Astrocyte (in vitro differentiated cells and primary cell): ENCODE data around the gene RNF150. TPM values are rescaled to one million over a fixed set of nuclear protein-coding genes. Genes with fewer than 3 reads are reported as not detected.
"Not testable (repeated sequence)": the region's sequence is repeated elsewhere in the genome, so short reads cannot be mapped to it uniquely, and the experiment has no call there.

ENCODE experiments used
- DNase-seq: peaks from one replicate; pipeline ENCODE4 v3.0.0-alpha.2; 2010; ENCODE audit warnings: low read depth
- FAIRE-seq: peaks from 2 replicates; lab custom pipeline; 2011; peaks lifted over from hg19 to GRCh38; lab: Jason Lieb, UNC
- H2AFZ ChIP-seq: 2 replicates; pipeline ENCODE4 v1.6.0; 2012; ENCODE audit warnings: low read depth, low read length, inconsistent platforms
- H3K27ac ChIP-seq: 2 replicates; pipeline ENCODE4 v1.5.1; 2011; ENCODE audit warnings: low read depth, low read length, inconsistent platforms
- H3K27me3 ChIP-seq: 2 replicates; pipeline ENCODE4 v1.6.0; 2011; ENCODE audit warnings: low read length, inconsistent platforms; ENCODE audit not compliant: insufficient read depth
- H3K36me3 ChIP-seq: 2 replicates; pipeline ENCODE4 v1.5.1; 2011; ENCODE audit warnings: low read length, inconsistent platforms; ENCODE audit not compliant: insufficient read depth
- H3K4me1 ChIP-seq: 2 replicates; pipeline ENCODE4 v1.5.1; 2011; ENCODE audit warnings: low read length, inconsistent platforms; ENCODE audit not compliant: insufficient read depth
- H3K4me2 ChIP-seq: 2 replicates; pipeline ENCODE4 v1.6.0; 2012; ENCODE audit warnings: low read length, inconsistent platforms
- H3K4me3 ChIP-seq: 2 replicates; pipeline ENCODE4 v1.5.1; 2011; ENCODE audit warnings: low read depth, mild to moderate bottlenecking, low read length, inconsistent platforms; ENCODE audit not compliant: insufficient read depth
- H3K79me2 ChIP-seq: 2 replicates; pipeline ENCODE4 v1.6.0; 2012; ENCODE audit warnings: mild to moderate bottlenecking, low read length, inconsistent platforms; ENCODE audit not compliant: insufficient read depth
- H3K9ac ChIP-seq: 2 replicates; pipeline ENCODE4 v1.6.0; 2012; ENCODE audit warnings: mild to moderate bottlenecking, low read length, inconsistent platforms
- H3K9me3 ChIP-seq: 2 replicates; pipeline ENCODE4 v1.5.1; 2012; ENCODE audit warnings: low read depth, mild to moderate bottlenecking, low read length, inconsistent platforms; ENCODE audit not compliant: insufficient read depth
- H4K20me1 ChIP-seq: 2 replicates; pipeline ENCODE4 v1.6.0; 2012; ENCODE audit warnings: low read length, inconsistent platforms; ENCODE audit not compliant: insufficient read depth
- H3K27ac Mint-ChIP-seq: one replicate; pipeline ENCODE4 v1.8.0; 2021; ENCODE audit warnings: mild to moderate bottlenecking, mixed read lengths; ENCODE audit not compliant: unreplicated experiment
- H3K27me3 Mint-ChIP-seq: one replicate; pipeline ENCODE4 v1.8.0; 2021; ENCODE audit warnings: low read depth, mixed read lengths; ENCODE audit not compliant: unreplicated experiment
- H3K36me3 Mint-ChIP-seq: one replicate; pipeline ENCODE4 v1.8.0; 2021; ENCODE audit warnings: low read depth, mixed read lengths; ENCODE audit not compliant: unreplicated experiment
- H3K4me1 Mint-ChIP-seq: one replicate; pipeline ENCODE4 v1.8.0; 2021; ENCODE audit warnings: low read depth, mixed read lengths; ENCODE audit not compliant: unreplicated experiment
- H3K4me3 Mint-ChIP-seq: one replicate; pipeline ENCODE4 v1.8.0; 2021; ENCODE audit warnings: mild to moderate bottlenecking, moderate library complexity, mixed read lengths; ENCODE audit not compliant: unreplicated experiment
- H3K9me3 Mint-ChIP-seq: one replicate; pipeline ENCODE4 v1.8.0; 2021; ENCODE audit warnings: mild to moderate bottlenecking, mixed read lengths; ENCODE audit not compliant: unreplicated experiment
- EZH2 ChIP-seq: IDR thresholded peaks from 2 replicates; pipeline ENCODE4 v1.6.1; 2012; ENCODE audit warnings: mild to moderate bottlenecking, low read length, inconsistent platforms; ENCODE audit not compliant: insufficient read depth
- total RNA-seq: library from RNA; stranded (reverse); gene quantifications from 2 replicates; pipeline ENCODE4 v1.2.1, GENCODE V29; 2021
- TF ChIP-seq, protein P1 (sequence below): IDR thresholded peaks from 2 replicates; pipeline ENCODE4 v1.5.1; 2011; ENCODE audit warnings: low read depth, mild to moderate bottlenecking, inconsistent platforms, low read length, moderate library complexity; ENCODE audit not compliant: insufficient read depth

The RNF150 gene
- total RNA-seq, 1 donor from 2014 or later = 5.2 TPM

DNA sequence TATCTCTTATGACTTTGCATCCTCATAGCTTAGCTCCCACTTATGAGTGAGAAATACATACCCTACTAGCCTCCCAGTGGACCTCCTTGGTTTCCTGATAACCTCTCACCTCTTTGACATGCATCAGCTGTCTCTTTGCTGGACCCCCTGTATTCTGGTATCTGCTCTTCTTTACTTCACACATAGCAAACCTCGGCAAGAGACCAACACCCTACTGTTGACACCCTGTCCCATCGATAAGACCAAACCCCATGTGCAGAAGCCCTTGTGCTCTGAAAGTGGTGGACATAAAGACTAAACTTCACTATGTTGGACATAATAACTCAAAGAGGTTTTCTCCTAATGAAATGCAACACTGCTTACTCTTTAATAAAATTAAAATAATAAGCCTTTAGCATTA lies 75.7 kb downstream of the RNF150 start:
- H3K27me3 ChIP-seq = no peaks in the 10 kb centered on the region
- H3K79me2 ChIP-seq = no peaks in the 10 kb centered on the region
- H3K27ac Mint-ChIP-seq = no peak overlapping the region
- no peaks in the 10 kb centered on the region for H3K36me3 Mint-ChIP-seq
- peaks cover 4% of the 10 kb centered on the region for H3K4me1 Mint-ChIP-seq
- FAIRE-seq = no peak
- no peaks in the 10 kb centered on the region for H4K20me1 ChIP-seq
- no peak overlapping the region for H3K4me3 ChIP-seq
- H3K27ac ChIP-seq = no peak overlapping the region
- no peak overlapping the region for H3K4me3 Mint-ChIP-seq
- H3K36me3 ChIP-seq = no peaks in the 10 kb centered on the region
- TF ChIP-seq EZH2 = no peak
- TF ChIP-seq, protein P1, sequence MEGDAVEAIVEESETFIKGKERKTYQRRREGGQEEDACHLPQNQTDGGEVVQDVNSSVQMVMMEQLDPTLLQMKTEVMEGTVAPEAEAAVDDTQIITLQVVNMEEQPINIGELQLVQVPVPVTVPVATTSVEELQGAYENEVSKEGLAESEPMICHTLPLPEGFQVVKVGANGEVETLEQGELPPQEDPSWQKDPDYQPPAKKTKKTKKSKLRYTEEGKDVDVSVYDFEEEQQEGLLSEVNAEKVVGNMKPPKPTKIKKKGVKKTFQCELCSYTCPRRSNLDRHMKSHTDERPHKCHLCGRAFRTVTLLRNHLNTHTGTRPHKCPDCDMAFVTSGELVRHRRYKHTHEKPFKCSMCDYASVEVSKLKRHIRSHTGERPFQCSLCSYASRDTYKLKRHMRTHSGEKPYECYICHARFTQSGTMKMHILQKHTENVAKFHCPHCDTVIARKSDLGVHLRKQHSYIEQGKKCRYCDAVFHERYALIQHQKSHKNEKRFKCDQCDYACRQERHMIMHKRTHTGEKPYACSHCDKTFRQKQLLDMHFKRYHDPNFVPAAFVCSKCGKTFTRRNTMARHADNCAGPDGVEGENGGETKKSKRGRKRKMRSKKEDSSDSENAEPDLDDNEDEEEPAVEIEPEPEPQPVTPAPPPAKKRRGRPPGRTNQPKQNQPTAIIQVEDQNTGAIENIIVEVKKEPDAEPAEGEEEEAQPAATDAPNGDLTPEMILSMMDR = no peak
- no peaks in the 10 kb centered on the region for H3K4me1 ChIP-seq
- no peaks in the 10 kb centered on the region for H3K9me3 Mint-ChIP-seq
- no peak overlapping the region for H3K9ac ChIP-seq
- H3K4me2 ChIP-seq = no peak overlapping the region
- H2AFZ ChIP-seq = no peak overlapping the region
- H3K27me3 Mint-ChIP-seq = no peaks in the 10 kb centered on the region
- no peaks in the 10 kb centered on the region for H3K9me3 ChIP-seq
- no peak for DNase-seq

DNA sequence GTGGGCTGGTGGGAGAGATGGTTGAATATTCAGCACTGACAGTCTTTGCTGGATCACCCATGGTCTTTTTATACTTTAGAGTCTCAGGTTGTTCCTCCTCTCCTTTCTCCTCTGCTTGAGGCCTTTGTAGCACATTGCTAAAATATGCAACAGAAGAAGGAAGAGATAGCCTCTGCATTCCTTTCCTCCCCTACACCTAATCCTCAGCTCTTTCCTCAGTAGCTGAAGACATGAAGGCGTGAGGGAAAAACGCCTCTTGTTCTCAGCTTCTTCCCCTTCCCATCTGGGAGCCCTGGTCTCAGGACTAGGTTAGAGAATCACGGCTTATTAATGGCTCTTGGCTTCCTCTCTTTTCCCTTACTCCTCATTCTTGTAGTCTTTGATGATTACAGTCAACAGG lies 76.8 kb downstream of the RNF150 start:
- H3K27me3 Mint-ChIP-seq = no peaks in the 10 kb centered on the region

DNA sequence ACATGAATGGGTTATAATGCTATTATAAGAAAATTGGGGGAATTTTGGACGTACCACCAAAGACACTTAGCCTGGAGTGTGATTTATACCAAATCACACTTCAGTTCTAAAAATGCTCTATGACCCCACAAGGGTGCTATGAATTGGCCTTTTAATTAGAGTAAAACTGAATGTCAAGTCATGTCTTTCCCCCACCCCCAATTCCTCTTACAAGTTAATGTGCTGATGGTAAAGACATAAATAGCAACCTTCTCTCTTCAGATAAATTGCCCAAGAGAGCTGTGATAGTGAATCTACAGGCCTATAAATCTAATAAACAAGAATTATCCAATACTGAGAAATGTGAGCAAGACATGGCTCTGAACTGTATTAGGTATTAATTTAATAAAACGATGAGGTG lies 78.8 kb downstream of the RNF150 start:
- no peak for FAIRE-seq
- H2AFZ ChIP-seq = no peak overlapping the region
- H3K79me2 ChIP-seq = no peaks in the 10 kb centered on the region
- peaks cover 4% of the 10 kb centered on the region for H3K4me1 Mint-ChIP-seq
- H3K36me3 Mint-ChIP-seq = peaks cover 2% of the 10 kb centered on the region
- H3K4me1 ChIP-seq = no peaks in the 10 kb centered on the region
- H3K4me3 ChIP-seq = no peak overlapping the region
- no peak overlapping the region for H3K9ac ChIP-seq
- H3K27ac ChIP-seq = no peak overlapping the region
- H3K27me3 Mint-ChIP-seq = no peaks in the 10 kb centered on the region
- peaks cover 14% of the 10 kb centered on the region for H3K9me3 Mint-ChIP-seq
- DNase-seq = no peak
- TF ChIP-seq, protein P1 = no peak
- TF ChIP-seq EZH2 = no peak
- H3K36me3 ChIP-seq = no peaks in the 10 kb centered on the region
- no peak overlapping the region for H3K4me3 Mint-ChIP-seq
- no peaks in the 10 kb centered on the region for H4K20me1 ChIP-seq
- no peaks in the 10 kb centered on the region for H3K9me3 ChIP-seq
- H3K27me3 ChIP-seq = no peaks in the 10 kb centered on the region
- H3K4me2 ChIP-seq = no peak overlapping the region
- H3K27ac Mint-ChIP-seq = no peak overlapping the region

More for the DNA sequence above, 76.8 kb downstream of the RNF150 start:
- Mint-ChIP-seq H3K9me3 (peaks cover 4% of the 10 kb centered on the region), H3K27ac (peak overlapping the region; percentile 20), H3K4me1 (peaks cover 4% of the 10 kb centered on the region), H3K4me3 (no peak overlapping the region), H3K36me3 (peaks cover 2% of the 10 kb centered on the region)
- no peaks in the 10 kb centered on the region for H4K20me1 ChIP-seq
- H3K27me3 ChIP-seq = no peaks in the 10 kb centered on the region
- TF ChIP-seq, protein P1 = no peak
- no peak for TF ChIP-seq EZH2
- no peaks in the 10 kb centered on the region for H3K9me3 ChIP-seq
- DNase-seq (peak; percentile 30), FAIRE-seq (no peak)
- H3K4me2 ChIP-seq = no peak overlapping the region
- no peak overlapping the region for H3K27ac ChIP-seq
- H3K4me1 ChIP-seq = no peaks in the 10 kb centered on the region
- no peaks in the 10 kb centered on the region for H3K79me2 ChIP-seq
- H3K36me3 ChIP-seq = no peaks in the 10 kb centered on the region
- H3K4me3 ChIP-seq = no peak overlapping the region
- no peak overlapping the region for H3K9ac ChIP-seq
- no peak overlapping the region for H2AFZ ChIP-seq

DNA sequence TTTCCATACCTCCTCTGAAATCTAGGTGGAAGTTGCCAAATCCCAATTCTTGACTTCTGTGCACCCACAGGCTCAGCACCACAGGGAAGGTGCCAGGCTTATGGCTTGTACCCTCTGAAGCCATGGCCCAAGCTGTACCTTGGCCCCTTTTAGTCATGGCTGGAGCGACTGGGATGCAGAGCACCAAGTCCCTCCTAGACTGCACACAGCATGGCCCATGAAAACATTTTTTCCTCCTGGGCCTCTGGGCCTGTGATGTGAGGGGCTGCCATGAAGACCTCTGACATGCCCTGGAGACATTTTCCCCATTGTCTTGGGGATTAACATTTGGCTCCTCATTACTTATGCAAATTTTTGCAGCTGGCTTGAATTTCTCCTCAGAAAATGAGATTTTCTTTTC lies 82.3 kb downstream of the RNF150 start:
- not testable (repeated sequence) for H3K27ac ChIP-seq, H3K4me3 Mint-ChIP-seq, H3K79me2 ChIP-seq, H3K9ac ChIP-seq, H3K36me3 Mint-ChIP-seq, FAIRE-seq, H4K20me1 ChIP-seq, H3K9me3 ChIP-seq, H3K4me3 ChIP-seq, H3K27me3 Mint-ChIP-seq, H3K4me2 ChIP-seq, H3K36me3 ChIP-seq, H3K27ac Mint-ChIP-seq, H2AFZ ChIP-seq, DNase-seq, H3K27me3 ChIP-seq
- peaks cover 14% of the 10 kb centered on the region for H3K9me3 Mint-ChIP-seq
- peaks cover 14% of the 10 kb centered on the region for H3K4me1 Mint-ChIP-seq
- H3K4me1 ChIP-seq = peaks cover 11% of the 10 kb centered on the region
